SK-N-MC (cell line): ENCODE results near the gene UNC13A.

Experiments used
- EZH2 ChIP-seq: fragments of 200-600 bp; sonication (generic); IDR thresholded peaks from one replicate; pipeline ENCODE4 v1.6.1; 2017; ENCODE audit warnings: antibody characterized with exemption
- POLR2AphosphoS5 ChIP-seq: IDR thresholded peaks from 2 replicates; pipeline ENCODE4 v1.6.1; 2012; ENCODE audit warnings: mild to moderate bottlenecking, low read depth, low read length, borderline replicate concordance

DNA sequence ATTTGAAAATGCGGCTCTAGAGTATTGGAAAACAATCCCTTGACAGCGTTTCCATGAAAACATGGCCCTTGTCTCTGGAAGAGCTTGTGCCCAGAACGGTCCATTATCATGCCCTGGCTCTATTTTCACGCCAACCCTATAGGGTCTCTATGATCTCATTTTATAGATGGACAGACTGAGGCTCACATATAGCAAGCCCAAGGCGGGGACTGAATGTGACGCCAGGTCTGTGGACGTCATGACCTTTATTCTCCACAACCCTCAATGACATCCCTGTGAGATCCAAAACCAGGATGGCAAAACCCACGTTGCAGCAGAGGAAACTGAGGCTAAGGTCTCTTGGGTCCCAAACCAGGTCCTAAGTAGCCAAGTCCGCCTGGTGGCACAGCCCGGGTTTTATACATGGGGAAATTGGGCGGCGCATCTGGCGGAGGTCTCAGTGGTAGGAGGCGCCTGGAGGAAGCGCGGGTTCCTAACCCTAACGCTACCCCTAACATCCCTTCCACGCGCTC, 133.1 kb downstream of the UNC13A start:
- TF ChIP-seq EZH2 (no peak), POLR2AphosphoS5 (no peak)
